Measurements from ENCODE around the gene RELB.
"Not testable (repeated sequence)": the region's sequence is repeated elsewhere in the genome, so short reads cannot be mapped to it uniquely, and the experiment has no call there.

DNA sequence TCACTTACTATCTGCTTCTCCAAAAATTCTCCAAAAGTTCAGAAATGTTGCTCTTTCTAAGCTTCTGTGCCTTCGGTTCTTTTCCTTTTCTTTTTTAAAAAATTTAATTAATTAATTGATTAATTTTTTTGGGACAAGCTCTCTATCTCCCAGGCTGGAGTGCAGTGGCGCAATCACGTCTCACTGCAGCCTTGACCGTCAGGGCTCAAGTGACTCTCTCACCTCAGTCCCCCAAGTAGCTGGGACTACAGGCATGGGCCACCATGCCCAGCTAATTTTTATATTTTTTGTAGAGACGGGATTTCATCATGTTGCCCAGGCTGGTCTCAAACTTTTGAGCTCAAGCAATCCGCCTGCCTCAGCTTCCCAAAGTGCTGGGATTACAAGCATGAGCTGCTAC is 29.8 kb upstream of the RELB start:
- TF ChIP-seq TCF3 (IDR thresholded peaks at IDR 0.05; ENCODE audit: borderline replicate concordance, insufficient read depth, low read depth, low read length); POLR2A (IDR thresholded peaks at IDR 0.05; ENCODE audit: low read depth, low read length); TCF12 (IDR thresholded peaks at IDR 0.05; ENCODE audit: low read depth, low read length); RAD21 (IDR thresholded peaks at IDR 0.05; ENCODE audit: insufficient read depth, low read depth, low read length); FOXK2 (IDR thresholded peaks at IDR 0.05); SMAD5 (IDR thresholded peaks at IDR 0.05; ENCODE audit: low read depth); POLR2AphosphoS5 (IDR thresholded peaks at IDR 0.05; ENCODE audit: low read length); ZNF24 (IDR thresholded peaks at IDR 0.05); MTA3 (IDR thresholded peaks at IDR 0.05; ENCODE audit: borderline replicate concordance, low read length): not testable (repeated sequence)
- TF ChIP-seq, protein P1, sequence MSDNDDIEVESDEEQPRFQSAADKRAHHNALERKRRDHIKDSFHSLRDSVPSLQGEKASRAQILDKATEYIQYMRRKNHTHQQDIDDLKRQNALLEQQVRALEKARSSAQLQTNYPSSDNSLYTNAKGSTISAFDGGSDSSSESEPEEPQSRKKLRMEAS (IDR thresholded peaks at IDR 0.05; ENCODE audit: low read depth, low read length) = not testable (repeated sequence)
- TF ChIP-seq, protein P2, sequence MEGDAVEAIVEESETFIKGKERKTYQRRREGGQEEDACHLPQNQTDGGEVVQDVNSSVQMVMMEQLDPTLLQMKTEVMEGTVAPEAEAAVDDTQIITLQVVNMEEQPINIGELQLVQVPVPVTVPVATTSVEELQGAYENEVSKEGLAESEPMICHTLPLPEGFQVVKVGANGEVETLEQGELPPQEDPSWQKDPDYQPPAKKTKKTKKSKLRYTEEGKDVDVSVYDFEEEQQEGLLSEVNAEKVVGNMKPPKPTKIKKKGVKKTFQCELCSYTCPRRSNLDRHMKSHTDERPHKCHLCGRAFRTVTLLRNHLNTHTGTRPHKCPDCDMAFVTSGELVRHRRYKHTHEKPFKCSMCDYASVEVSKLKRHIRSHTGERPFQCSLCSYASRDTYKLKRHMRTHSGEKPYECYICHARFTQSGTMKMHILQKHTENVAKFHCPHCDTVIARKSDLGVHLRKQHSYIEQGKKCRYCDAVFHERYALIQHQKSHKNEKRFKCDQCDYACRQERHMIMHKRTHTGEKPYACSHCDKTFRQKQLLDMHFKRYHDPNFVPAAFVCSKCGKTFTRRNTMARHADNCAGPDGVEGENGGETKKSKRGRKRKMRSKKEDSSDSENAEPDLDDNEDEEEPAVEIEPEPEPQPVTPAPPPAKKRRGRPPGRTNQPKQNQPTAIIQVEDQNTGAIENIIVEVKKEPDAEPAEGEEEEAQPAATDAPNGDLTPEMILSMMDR (IDR thresholded peaks at IDR 0.05 in 2 of 3, conservative IDR thresholded peaks at IDR 0.05 in 1 of 3; ENCODE audit: control insufficient read depth in 2 of 3, extremely low read depth in 1 of 3, insufficient read depth in 1 of 3, low read depth in 3 of 3, low read length in 3 of 3) = not testable (repeated sequence)
- TF ChIP-seq, protein P3, sequence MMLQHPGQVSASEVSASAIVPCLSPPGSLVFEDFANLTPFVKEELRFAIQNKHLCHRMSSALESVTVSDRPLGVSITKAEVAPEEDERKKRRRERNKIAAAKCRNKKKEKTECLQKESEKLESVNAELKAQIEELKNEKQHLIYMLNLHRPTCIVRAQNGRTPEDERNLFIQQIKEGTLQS (IDR thresholded peaks at IDR 0.05; ENCODE audit: borderline replicate concordance, extremely low read depth, low read depth, low read length) = not testable (repeated sequence)
- TF ChIP-seq, protein P4, sequence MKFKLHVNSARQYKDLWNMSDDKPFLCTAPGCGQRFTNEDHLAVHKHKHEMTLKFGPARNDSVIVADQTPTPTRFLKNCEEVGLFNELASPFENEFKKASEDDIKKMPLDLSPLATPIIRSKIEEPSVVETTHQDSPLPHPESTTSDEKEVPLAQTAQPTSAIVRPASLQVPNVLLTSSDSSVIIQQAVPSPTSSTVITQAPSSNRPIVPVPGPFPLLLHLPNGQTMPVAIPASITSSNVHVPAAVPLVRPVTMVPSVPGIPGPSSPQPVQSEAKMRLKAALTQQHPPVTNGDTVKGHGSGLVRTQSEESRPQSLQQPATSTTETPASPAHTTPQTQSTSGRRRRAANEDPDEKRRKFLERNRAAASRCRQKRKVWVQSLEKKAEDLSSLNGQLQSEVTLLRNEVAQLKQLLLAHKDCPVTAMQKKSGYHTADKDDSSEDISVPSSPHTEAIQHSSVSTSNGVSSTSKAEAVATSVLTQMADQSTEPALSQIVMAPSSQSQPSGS (IDR thresholded peaks at IDR 0.05; ENCODE audit: low read length) = not testable (repeated sequence)
